NCI-H524 treated with DMSO at 0.1 percent for 48 hours (cell line): ENCODE data around the gene CPPED1.

Experiments
- DNase-seq: peaks from one replicate; lab custom pipeline; 2025; lab: John Stamatoyannopoulos, UW

The CPPED1 gene

GRCh38 chr16:12679660-12680272, 123.9 kb downstream of the CPPED1 start:
- DNase-seq = no peak

DNA sequence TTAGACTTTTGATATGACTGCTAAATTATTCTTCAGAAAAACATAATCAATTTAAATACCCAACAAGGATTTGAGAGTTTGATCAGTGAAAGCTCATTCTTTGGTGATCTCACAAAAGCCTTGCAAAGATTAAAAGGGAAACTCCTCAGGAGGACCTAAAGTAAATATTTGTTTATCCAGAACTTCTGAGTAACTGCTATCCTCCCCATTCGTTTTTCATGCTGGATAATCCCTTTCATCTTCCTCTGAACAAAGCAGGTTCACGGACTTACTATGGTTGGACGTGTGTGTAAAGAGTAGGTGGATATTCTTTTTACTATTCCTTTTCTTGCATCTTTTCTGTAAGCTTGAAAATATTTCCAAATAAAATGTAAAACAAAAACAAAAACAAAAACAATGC, 124.7 kb downstream of the CPPED1 start:
- no peak for DNase-seq

DNA sequence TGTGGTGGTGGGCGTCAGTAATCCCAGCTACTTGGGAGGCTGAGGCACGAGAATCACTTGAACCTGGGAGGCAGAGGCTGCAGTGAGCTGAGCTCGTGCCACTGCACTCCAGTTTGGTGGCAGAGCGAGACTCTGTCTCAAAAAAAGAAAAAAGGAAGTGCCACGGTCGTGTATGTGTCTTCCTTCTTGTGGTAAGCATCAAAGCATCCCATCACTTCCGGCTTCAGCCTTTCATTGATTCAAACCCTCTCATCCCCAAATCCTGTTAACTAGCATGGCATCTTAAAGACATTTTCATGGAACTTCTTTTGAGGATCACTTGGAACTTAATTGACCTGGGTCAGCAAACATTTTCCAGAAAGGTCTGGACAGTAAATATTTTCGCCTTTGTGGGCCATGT, 126.2 kb downstream of the CPPED1 start:
- DNase-seq = no peak

DNA sequence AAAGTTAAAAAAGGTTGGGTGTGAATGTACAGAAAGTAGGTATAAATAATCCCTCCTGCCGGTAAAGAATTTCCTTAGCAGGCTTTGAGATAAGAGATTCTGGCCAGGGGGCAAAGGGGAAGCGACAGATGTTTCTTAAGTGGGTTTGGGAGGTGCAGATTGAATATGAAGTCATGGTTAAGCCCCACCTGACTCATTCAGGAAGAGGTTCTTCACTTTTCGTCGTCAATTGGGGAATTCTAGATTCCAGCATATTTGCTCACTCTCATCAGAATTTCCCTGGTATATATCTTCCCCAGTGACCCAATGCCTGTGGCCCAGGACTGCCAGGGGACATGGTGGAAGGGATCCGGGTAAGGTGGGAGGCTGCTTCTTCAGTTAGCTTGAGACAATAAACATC, 127.8 kb downstream of the CPPED1 start:
- peak; percentile 35 for DNase-seq

DNA sequence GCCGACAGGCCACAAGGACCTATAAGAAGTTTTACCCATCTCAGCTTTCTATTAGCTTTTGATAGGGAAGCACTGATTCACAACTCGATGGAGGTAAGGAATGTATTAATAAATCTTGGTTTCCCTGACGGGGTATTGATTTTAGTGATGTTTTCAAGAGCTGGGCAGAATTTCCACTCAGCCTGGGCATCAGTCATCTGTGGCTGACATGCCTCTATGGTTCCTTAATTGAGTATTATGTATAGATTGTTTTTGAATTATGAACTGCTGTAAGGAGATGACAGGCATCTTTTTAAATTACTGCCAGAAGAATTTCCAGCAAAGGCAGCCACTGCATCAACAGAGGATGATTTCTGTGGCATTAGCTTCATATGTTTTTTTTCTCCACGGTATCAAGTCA, 128.6 kb downstream of the CPPED1 start:
- DNase-seq = no peak

- DNase-seq = no peak
These were observed 129.2 kb downstream of the CPPED1 start for GRCh38 chr16:12674524-12674923.

- no peak for DNase-seq
These were observed 129.6 kb downstream of the CPPED1 start for GRCh38 chr16:12674071-12674470.

GRCh38 chr16:12673466-12673865, 130.2 kb downstream of the CPPED1 start:
- DNase-seq = peak; percentile 99

- peak; percentile 99 for DNase-seq
These were observed 130.7 kb downstream of the CPPED1 start for GRCh38 chr16:12672986-12673385.

DNA sequence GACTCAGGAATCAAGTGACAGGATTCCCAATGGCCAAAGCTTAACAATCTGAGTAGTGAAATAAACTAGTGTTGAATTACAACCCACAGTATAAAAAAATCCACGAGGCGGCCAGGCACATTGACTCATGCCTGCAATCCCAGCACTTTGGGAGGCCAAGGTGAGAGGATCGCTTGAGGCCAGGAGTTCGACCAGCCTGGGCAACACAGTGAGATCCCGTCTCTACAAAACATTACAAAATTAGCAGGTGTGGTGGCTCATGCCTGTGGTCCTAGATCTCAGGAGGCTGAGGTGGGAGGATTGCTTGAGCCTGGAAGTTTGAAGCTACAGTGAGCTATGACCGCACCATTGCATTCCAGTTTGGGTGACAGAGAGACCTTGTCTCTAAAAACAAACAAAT, 133.8 kb downstream of the CPPED1 start:
- no peak for DNase-seq

DNA sequence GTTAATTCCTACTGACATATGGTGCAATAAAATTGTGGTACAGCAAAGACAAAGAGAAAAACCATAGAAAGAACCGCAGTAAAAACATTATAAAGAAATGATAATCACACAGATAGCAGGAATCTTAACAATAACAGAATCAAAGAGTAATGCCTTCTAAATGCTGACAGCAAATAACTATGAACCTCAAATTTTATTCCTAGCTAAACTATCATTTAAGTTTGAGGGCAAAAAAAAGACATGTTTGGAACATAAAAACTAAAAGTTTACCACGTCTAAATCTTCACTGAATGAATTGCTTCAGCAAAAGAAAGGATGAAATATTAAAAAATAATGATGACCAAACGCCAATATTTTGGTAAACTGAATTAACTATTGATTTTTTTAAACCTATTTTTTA, 135.8 kb downstream of the CPPED1 start:
- DNase-seq = no peak

GRCh38 chr16:12664164-12664733, 139.4 kb downstream of the CPPED1 start:
- peak; percentile 10 for DNase-seq

DNA sequence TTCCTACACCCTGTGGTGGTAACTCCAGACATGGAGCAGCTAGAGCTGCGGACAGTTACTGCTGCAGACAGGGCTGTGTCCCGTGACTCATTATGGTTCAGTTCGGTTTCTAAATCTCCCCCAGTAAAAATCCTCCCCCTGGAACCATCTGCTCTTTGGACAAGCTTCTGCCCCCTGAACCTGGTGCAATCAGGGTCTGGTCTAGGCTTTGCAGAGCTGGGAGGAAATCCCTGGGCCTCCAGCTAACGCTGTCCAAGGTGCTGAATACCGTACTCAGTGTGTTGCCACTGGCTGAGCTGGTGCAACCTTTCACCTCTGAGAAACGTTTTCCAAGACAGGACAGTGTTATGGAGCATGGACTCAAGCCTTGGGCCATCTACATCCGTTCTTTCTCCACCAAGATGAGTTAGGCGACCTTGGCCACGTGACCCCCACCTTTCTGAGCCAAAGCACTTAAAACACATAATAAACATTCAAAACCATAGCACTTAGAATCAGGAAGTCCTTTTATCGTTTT, 142.0 kb downstream of the CPPED1 start:
- DNase-seq = peak; percentile 82

DNA sequence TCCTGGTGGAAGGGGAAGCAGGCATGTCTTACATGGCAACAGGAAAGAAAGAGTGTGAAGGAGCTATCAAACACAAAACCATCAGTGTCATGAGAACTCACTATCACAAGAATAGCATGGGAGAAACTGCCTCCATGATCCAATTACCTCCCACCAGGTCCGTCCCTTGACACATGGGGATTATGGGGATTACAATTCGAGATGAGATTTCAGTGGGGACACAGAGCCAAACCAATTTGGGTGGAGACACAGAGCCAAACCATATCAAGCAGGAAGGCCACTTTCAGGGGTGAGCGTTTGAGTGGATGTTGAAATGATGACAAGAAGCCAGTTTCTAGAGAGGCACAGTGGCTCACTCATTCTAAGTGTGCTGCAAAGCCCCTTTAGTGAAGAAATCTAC, 143.8 kb downstream of the CPPED1 start:
- peak; percentile 65 for DNase-seq

GRCh38 chr16:12658506-12658905, 145.2 kb downstream of the CPPED1 start:
- DNase-seq = no peak

GRCh38 chr16:12655537-12655936, 148.2 kb downstream of the CPPED1 start:
- DNase-seq = no peak

DNA sequence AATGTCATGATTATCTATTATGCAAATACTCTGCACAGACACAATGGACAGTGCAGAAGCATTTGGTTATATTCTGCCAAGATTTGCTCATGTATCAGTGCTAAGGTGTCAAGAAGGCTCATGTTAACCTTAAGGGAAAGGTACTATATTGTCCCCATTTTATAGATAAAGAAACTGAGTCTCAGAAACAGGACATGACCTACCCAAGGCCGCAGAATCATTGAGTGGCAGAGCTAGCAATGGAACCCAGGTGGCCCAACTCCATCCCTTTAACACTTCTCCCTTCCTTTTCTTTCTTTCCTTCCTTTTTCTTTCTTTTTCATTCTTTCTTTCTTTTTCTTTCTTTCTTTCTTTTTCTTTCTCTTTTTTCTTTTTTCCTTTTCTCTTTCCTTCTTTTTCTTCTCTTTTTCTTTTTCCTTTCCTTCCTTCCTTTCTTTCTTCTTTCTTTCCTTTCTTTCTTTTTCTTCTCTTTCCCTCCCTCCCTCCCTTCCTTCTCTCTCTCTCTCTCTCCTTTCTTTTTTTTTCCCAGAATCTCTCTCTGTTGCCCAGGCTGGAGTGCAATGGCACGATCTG, 149.8 kb downstream of the CPPED1 start:
- no peak for DNase-seq

DNA sequence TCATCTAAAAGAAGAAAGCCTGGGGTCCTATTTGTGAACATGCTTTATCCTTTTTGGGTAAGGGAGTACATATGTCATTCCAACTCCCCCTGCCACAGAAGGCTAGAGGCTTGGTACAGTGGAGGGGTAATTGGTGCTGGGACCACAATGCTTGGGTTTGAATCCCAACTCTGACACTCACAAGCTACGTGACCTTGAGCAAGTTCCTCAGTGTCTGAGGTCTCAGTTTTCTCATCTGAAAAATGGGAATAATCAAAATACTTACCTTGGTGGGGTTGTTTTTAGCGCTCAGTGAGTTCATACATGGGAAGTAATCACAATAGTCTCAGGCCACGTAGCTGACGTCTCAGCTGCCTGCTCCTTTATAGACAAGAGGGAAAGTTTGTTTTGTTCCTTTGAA, 150.8 kb downstream of the CPPED1 start:
- no peak for DNase-seq

GRCh38 chr16:12651765-12652512, 151.7 kb downstream of the CPPED1 start:
- no peak for DNase-seq

DNA sequence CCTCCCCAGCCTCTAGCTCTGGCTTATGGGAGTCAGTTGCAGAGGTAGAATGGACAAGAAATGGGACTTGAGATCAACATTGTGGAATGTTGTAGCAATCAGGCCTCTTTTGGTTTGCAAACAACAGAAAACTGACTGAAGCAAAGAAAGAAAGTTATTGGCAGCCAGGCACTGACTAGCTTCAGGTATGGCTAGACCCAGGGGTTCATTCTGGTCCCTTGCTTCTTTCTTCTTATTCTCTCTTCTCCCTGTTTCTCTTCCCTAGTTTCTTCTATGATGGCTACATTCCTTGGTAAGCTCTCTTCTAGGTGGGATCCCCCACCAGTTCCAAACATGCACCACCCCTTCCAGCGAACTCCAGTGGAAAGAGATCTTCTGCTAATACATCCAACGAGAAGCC, 154.3 kb downstream of the CPPED1 start:
- no peak for DNase-seq

- DNase-seq = no peak
These were observed 157.0 kb downstream of the CPPED1 start for GRCh38 chr16:12646490-12647274.

DNA sequence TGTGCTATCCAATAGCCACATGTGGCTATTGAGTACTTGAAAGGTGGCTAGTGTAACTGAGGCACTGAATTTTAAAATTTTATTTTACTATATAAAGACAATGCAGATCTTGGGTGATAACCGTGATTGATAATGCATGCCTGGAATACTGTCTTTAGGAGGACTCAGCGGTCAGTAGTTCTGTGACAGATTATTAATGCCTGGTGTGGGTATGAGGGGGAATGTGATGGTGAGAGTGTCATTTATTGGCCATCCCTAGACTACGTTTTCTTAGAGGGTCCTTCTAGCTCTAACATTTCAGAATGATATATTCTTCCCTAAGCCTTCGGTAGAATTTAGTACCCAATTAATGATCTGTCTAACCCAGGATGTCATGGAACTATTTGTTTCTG, 157.6 kb downstream of the CPPED1 start:
- DNase-seq = no peak
